H9 (cell line): ENCODE data around the gene DLG2. TPM values are rescaled to one million over a fixed set of nuclear protein-coding genes. Genes with fewer than 3 reads are reported as not detected.

Source experiments
- DNase-seq: peaks from one replicate; pipeline ENCODE4 v3.0.0-alpha.2; 2017
- H2AFZ ChIP-seq: one replicate; pipeline ENCODE4 v1.6.1; 2013; ENCODE audit warnings: mild to moderate bottlenecking, low read length, control low read depth, moderate library complexity
- H2AK5ac ChIP-seq: 2 replicates; pipeline ENCODE4 v1.6.1; 2013; ENCODE audit warnings: low read length, control low read depth, mixed read lengths; ENCODE audit not compliant: insufficient read length
- H2BK120ac ChIP-seq: one replicate; pipeline ENCODE4 v1.6.1; 2013; ENCODE audit warnings: low read depth, mild to moderate bottlenecking, low read length, control low read depth, inconsistent platforms; ENCODE audit not compliant: poor library complexity, severe bottlenecking
- H2BK12ac ChIP-seq: 2 replicates; pipeline ENCODE4 v1.6.1; 2013; ENCODE audit warnings: low read length, control low read depth, mixed read lengths, low read depth; ENCODE audit not compliant: insufficient read length
- H2BK15ac ChIP-seq: 2 replicates; pipeline ENCODE4 v1.6.1; 2013; ENCODE audit warnings: low read depth, low read length, control low read depth
- H2BK20ac ChIP-seq: one replicate; pipeline ENCODE4 v1.6.1; 2013; ENCODE audit warnings: low read depth, mild to moderate bottlenecking, low read length, control low read depth, inconsistent platforms; ENCODE audit not compliant: poor library complexity, severe bottlenecking
- H2BK5ac ChIP-seq: 2 replicates; pipeline ENCODE4 v1.6.1; 2013; ENCODE audit warnings: low read length, control low read depth, mixed read lengths; ENCODE audit not compliant: insufficient read length
- H3K14ac ChIP-seq: 2 replicates; pipeline ENCODE4 v1.6.1; 2013; ENCODE audit warnings: low read length, control low read depth; ENCODE audit not compliant: insufficient read depth
- H3K18ac ChIP-seq: 2 replicates; pipeline ENCODE4 v1.6.1; 2013; ENCODE audit warnings: low read depth, mild to moderate bottlenecking, mixed read lengths, low read length, control low read depth; ENCODE audit not compliant: insufficient read length
- H3K23ac ChIP-seq: 2 replicates; pipeline ENCODE4 v1.6.1; 2013; ENCODE audit warnings: low read length, control low read depth, mixed read lengths, low read depth; ENCODE audit not compliant: insufficient read length
- H3K23me2 ChIP-seq: 2 replicates; pipeline ENCODE4 v1.6.1; 2013; ENCODE audit warnings: low read depth, mild to moderate bottlenecking, mixed read lengths, low read length, control low read depth; ENCODE audit not compliant: insufficient read length, poor library complexity, severe bottlenecking
- H3K27ac ChIP-seq: 2 replicates; pipeline ENCODE4 v1.5.1; 2013; ENCODE audit warnings: low read length, control low read depth, mixed read lengths, low read depth; ENCODE audit not compliant: insufficient read length
- H3K27me3 ChIP-seq: 2 replicates; pipeline ENCODE4 v1.6.1; 2013; ENCODE audit warnings: low read length, control low read depth, inconsistent platforms; ENCODE audit not compliant: insufficient read depth
- H3K4ac ChIP-seq: 2 replicates; pipeline ENCODE4 v1.6.1; 2013; ENCODE audit warnings: low read depth, mild to moderate bottlenecking, control low read depth, inconsistent platforms, low read length, moderate library complexity
- H3K4me1 ChIP-seq: 2 replicates; pipeline ENCODE4 v1.6.1; 2013; ENCODE audit warnings: low read length, control low read depth, inconsistent platforms; ENCODE audit not compliant: insufficient read depth
- H3K4me2 ChIP-seq: 2 replicates; pipeline ENCODE4 v1.6.1; 2013; ENCODE audit warnings: low read length, control low read depth, mixed read lengths; ENCODE audit not compliant: insufficient read length, insufficient read depth
- H3K56ac ChIP-seq: 2 replicates; pipeline ENCODE4 v1.6.1; 2013; ENCODE audit warnings: low read depth, mild to moderate bottlenecking, mixed read lengths, low read length, control low read depth; ENCODE audit not compliant: insufficient read length
- H3K79me1 ChIP-seq: 2 replicates; pipeline ENCODE4 v1.6.1; 2013; ENCODE audit warnings: low read depth, mild to moderate bottlenecking, moderate library complexity, low read length, control low read depth, inconsistent platforms; ENCODE audit not compliant: insufficient read depth, poor library complexity, severe bottlenecking
- H3K79me2 ChIP-seq: 2 replicates; pipeline ENCODE4 v1.6.1; 2013; ENCODE audit warnings: low read length, control low read depth, inconsistent platforms; ENCODE audit not compliant: insufficient read depth
- H3K9ac ChIP-seq: 2 replicates; pipeline ENCODE4 v1.6.1; 2013; ENCODE audit warnings: low read length, control low read depth, mixed read lengths; ENCODE audit not compliant: insufficient read length; ENCODE audit errors: extremely low read depth
- H3K9me3 ChIP-seq: one replicate; pipeline ENCODE4 v1.6.1; 2013; ENCODE audit warnings: low read depth, low read length, inconsistent platforms; ENCODE audit not compliant: control insufficient read depth
- H3T11ph ChIP-seq: one replicate; pipeline ENCODE4 v1.6.1; 2013; ENCODE audit warnings: mild to moderate bottlenecking, low read length, control low read depth, inconsistent platforms
- H4K20me1 ChIP-seq: one replicate; pipeline ENCODE4 v1.6.1; 2013; ENCODE audit not compliant: control insufficient read depth, insufficient read length, insufficient read depth
- H4K5ac ChIP-seq: 2 replicates; pipeline ENCODE4 v1.6.1; 2013; ENCODE audit warnings: low read depth, mild to moderate bottlenecking, mixed read lengths, low read length, control low read depth; ENCODE audit not compliant: insufficient read length
- H4K8ac ChIP-seq: replicated peaks from 2 replicates; pipeline ENCODE4 v1.6.1; 2013; ENCODE audit warnings: low read length, control low read depth, mixed read lengths, low read depth; ENCODE audit not compliant: insufficient read length
- H4K91ac ChIP-seq: 2 replicates; pipeline ENCODE4 v1.6.1; 2013; ENCODE audit warnings: low read depth, mild to moderate bottlenecking, moderate library complexity, mixed read lengths, low read length, control low read depth; ENCODE audit not compliant: insufficient read length
- H3K27ac Mint-ChIP-seq, 3 experiments: 2 replicates in 2 of 3; 3 replicates in 1 of 3; pipeline ENCODE4 v1.8.0; 2020 to 2021; ENCODE audit warnings: mixed read lengths in 3 of 3, mild to moderate bottlenecking in 1 of 3, moderate library complexity in 1 of 3
- H3K27me3 Mint-ChIP-seq: 2 replicates; pipeline ENCODE4 v1.8.0; 2021; ENCODE audit warnings: low read depth, mild to moderate bottlenecking, moderate library complexity, mixed read lengths
- H3K36me3 Mint-ChIP-seq, 3 experiments: 2 replicates in 2 of 3; 3 replicates in 1 of 3; pipeline ENCODE4 v1.8.0; 2020 to 2021; ENCODE audit warnings: low read depth in 3 of 3, mixed read lengths in 3 of 3; ENCODE audit not compliant: insufficient read depth in 1 of 3
- H3K4me1 Mint-ChIP-seq, 2 experiments: 2 replicates each; pipeline ENCODE4 v1.8.0; 2020; ENCODE audit warnings: mixed read lengths in 2 of 2
- H3K4me3 Mint-ChIP-seq, 2 experiments: 2 replicates in 1 of 2; 3 replicates in 1 of 2; pipeline ENCODE4 v1.8.0; 2020 to 2021; ENCODE audit warnings: mild to moderate bottlenecking in 2 of 2, mixed read lengths in 2 of 2, moderate library complexity in 1 of 2
- H3K9me3 Mint-ChIP-seq, 2 experiments: 2 replicates in 1 of 2; 3 replicates in 1 of 2; pipeline ENCODE4 v1.8.0; 2020; ENCODE audit warnings: mild to moderate bottlenecking in 2 of 2, mixed read lengths in 2 of 2, moderate library complexity in 1 of 2
- WGBS: extraction: QIAGEN DNeasy Blood & Tissue Kit; methylation state at CpG from one replicate; pipeline ENCODE4 v1.1.7; 2013; ENCODE audit warnings: missing lambda C conversion rate, low lambda C conversion rate, mixed read lengths; ENCODE audit not compliant: insufficient read length; ENCODE audit errors: extremely low coverage; 5-methylcytosine and 5-hydroxymethylcytosine counted together
- total RNA-seq: library from RNA; stranded (reverse); gene quantifications from 2 replicates; pipeline ENCODE4 v1.2.1, GENCODE V29; 2021
- TF ChIP-seq, protein P1 (sequence below): fragments of 200-600 bp; sonication (generic); conservative IDR thresholded peaks from 3 replicates; pipeline ENCODE4 v1.8.0; 2021; ENCODE audit warnings: antibody characterized with exemption, mild to moderate bottlenecking

DLG2 gene
- total RNA-seq, 1 experiment from 2014 or later: 8.0 TPM

DNA sequence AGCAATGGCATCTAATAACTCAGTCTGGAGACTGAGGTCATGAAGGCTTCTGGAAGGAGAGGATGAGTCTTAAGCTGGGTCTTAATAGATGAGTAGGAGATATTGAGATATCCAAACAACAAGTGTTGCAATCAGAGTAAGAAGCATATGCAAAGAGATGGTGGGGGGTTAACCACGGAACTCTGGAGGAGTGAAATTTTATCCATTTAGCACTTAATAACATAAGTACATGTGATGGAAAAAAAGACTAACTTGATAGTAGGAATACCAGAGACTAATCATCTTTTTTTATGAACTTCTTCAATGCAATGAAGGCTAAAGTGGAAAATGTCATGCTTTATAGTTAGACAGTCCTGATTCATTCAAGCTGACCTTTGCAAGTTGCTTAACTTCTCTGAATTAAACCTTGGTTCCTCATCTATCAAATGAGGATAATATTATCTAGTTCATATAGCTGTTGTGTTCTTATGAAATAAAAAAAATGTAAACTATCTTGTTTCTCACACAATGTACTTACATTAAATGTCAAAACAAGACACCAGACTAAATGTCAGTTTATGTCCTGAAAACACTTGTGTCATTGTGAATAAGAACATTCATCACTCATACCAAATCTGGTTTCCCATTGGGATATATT lies 1937.9 kb downstream of the DLG2 start:
- Mint-ChIP-seq H3K27ac (no peak overlapping the region), H3K9me3 (no peaks in the 10 kb centered on the region), H3K4me3 (no peak overlapping the region), H3K27me3 (no peaks in the 10 kb centered on the region; the same call in 1 of the 2 replicates), H3K4me1 (peaks cover 12 to 17% of the 10 kb centered on the region in 2 experiments), H3K36me3 (no peaks in the 10 kb centered on the region)
- Histone ChIP-seq H2BK12ac (no peak overlapping the region), H3K4ac (no peak overlapping the region), H3K9me3 (no peaks in the 10 kb centered on the region), H3K4me1 (peaks cover 11% of the 10 kb centered on the region), H2BK15ac (no peak overlapping the region), H3K23me2 (no peaks in the 10 kb centered on the region), H3K79me1 (no peaks in the 10 kb centered on the region), H4K5ac (no peak overlapping the region), H4K91ac (no peak overlapping the region), H3K56ac (no peak overlapping the region), H3K27me3 (no peaks in the 10 kb centered on the region), H2AFZ (no peak overlapping the region), H2BK20ac (no peak overlapping the region), H4K20me1 (no peaks in the 10 kb centered on the region), H2BK120ac (no peak overlapping the region), H2BK5ac (no peak overlapping the region), H2AK5ac (no peak overlapping the region), H4K8ac (no peak overlapping the region), H3T11ph (no peak overlapping the region), H3K23ac (no peak overlapping the region), H3K14ac (no peak overlapping the region), H3K27ac (no peak overlapping the region), H3K18ac (no peak overlapping the region), H3K4me2 (no peak overlapping the region), H3K79me2 (no peaks in the 10 kb centered on the region), H3K9ac (no peak overlapping the region)
- no CpG with 5 or more reads among the region's 1 CpG for WGBS
- DNase-seq: no peak
- TF ChIP-seq, protein P1, sequence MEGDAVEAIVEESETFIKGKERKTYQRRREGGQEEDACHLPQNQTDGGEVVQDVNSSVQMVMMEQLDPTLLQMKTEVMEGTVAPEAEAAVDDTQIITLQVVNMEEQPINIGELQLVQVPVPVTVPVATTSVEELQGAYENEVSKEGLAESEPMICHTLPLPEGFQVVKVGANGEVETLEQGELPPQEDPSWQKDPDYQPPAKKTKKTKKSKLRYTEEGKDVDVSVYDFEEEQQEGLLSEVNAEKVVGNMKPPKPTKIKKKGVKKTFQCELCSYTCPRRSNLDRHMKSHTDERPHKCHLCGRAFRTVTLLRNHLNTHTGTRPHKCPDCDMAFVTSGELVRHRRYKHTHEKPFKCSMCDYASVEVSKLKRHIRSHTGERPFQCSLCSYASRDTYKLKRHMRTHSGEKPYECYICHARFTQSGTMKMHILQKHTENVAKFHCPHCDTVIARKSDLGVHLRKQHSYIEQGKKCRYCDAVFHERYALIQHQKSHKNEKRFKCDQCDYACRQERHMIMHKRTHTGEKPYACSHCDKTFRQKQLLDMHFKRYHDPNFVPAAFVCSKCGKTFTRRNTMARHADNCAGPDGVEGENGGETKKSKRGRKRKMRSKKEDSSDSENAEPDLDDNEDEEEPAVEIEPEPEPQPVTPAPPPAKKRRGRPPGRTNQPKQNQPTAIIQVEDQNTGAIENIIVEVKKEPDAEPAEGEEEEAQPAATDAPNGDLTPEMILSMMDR: no peak
